Measurements from ENCODE around the gene TUBD1. TPM values are rescaled to one million over a fixed set of nuclear protein-coding genes. Genes with fewer than 3 reads are reported as not detected.
"Not testable (repeated sequence)": the region's sequence is repeated elsewhere in the genome, so short reads cannot be mapped to it uniquely, and the experiment has no call there.

Gene TUBD1
- total RNA-seq, 1 donor from 2014 or later: 6.0 TPM

GRCh38 chr17:59874376-59874775 is 18.4 kb downstream of the TUBD1 start:
- no peak for TF ChIP-seq CTCF (IDR thresholded peaks at IDR 0.05)
- DNase-seq (ENCODE audit: low spot score): no peak
- no peak overlapping the region for H3K4me3 Mint-ChIP-seq (ENCODE audit: unreplicated experiment)
- no peaks in the 10 kb centered on the region for H3K9me3 Mint-ChIP-seq (ENCODE audit: low read depth)
- no peaks in the 10 kb centered on the region for H3K27me3 Mint-ChIP-seq (ENCODE audit: low read depth)
- H3K27ac Mint-ChIP-seq (ENCODE audit: unreplicated experiment): no peak overlapping the region
- peaks cover 5% of the 10 kb centered on the region for H3K36me3 Mint-ChIP-seq (ENCODE audit: low read depth)
- peaks cover 7% of the 10 kb centered on the region for H3K4me1 Mint-ChIP-seq (ENCODE audit: low read depth)

- not testable (repeated sequence) for H3K27me3 Mint-ChIP-seq (ENCODE audit: low read depth); H3K9me3 Mint-ChIP-seq (ENCODE audit: low read depth); H3K36me3 Mint-ChIP-seq (ENCODE audit: low read depth); DNase-seq (ENCODE audit: low spot score); H3K4me1 Mint-ChIP-seq (ENCODE audit: low read depth); H3K4me3 Mint-ChIP-seq (ENCODE audit: unreplicated experiment); H3K27ac Mint-ChIP-seq (ENCODE audit: unreplicated experiment)
These were observed 19.3 kb downstream of the TUBD1 start for GRCh38 chr17:59873414-59873813.

GRCh38 chr17:59872351-59872750 is 20.4 kb downstream of the TUBD1 start:
- no peak overlapping the region for H3K27ac Mint-ChIP-seq (ENCODE audit: unreplicated experiment)
- H3K36me3 Mint-ChIP-seq (ENCODE audit: low read depth): peaks cover 2% of the 10 kb centered on the region
- TF ChIP-seq CTCF (IDR thresholded peaks at IDR 0.05): no peak
- no peaks in the 10 kb centered on the region for H3K27me3 Mint-ChIP-seq (ENCODE audit: low read depth)
- no peaks in the 10 kb centered on the region for H3K9me3 Mint-ChIP-seq (ENCODE audit: low read depth)
- H3K4me3 Mint-ChIP-seq (ENCODE audit: unreplicated experiment): no peak overlapping the region
- DNase-seq (ENCODE audit: low spot score): no peak
- peaks cover 7% of the 10 kb centered on the region for H3K4me1 Mint-ChIP-seq (ENCODE audit: low read depth)

GRCh38 chr17:59870482-59870881 is 22.3 kb downstream of the TUBD1 start:
- Mint-ChIP-seq H3K4me3 (ENCODE audit: unreplicated experiment) (no peak overlapping the region), H3K4me1 (ENCODE audit: low read depth) (peaks cover 7% of the 10 kb centered on the region), H3K9me3 (ENCODE audit: low read depth) (no peaks in the 10 kb centered on the region), H3K27ac (ENCODE audit: unreplicated experiment) (no peak overlapping the region), H3K27me3 (ENCODE audit: low read depth) (no peaks in the 10 kb centered on the region), H3K36me3 (ENCODE audit: low read depth) (no peaks in the 10 kb centered on the region)
- DNase-seq (ENCODE audit: low spot score): peak; percentile 7
- no peak for TF ChIP-seq CTCF (IDR thresholded peaks at IDR 0.05)

GRCh38 chr17:59869941-59870218 is 22.9 kb downstream of the TUBD1 start:
- no peaks in the 10 kb centered on the region for H3K27me3 Mint-ChIP-seq (ENCODE audit: low read depth)
- no peaks in the 10 kb centered on the region for H3K9me3 Mint-ChIP-seq (ENCODE audit: low read depth)
- no peak for DNase-seq (ENCODE audit: low spot score)
- no peak overlapping the region for H3K27ac Mint-ChIP-seq (ENCODE audit: unreplicated experiment)
- no peaks in the 10 kb centered on the region for H3K36me3 Mint-ChIP-seq (ENCODE audit: low read depth)
- no peak for TF ChIP-seq CTCF (IDR thresholded peaks at IDR 0.05)
- H3K4me1 Mint-ChIP-seq (ENCODE audit: low read depth): peaks cover 7% of the 10 kb centered on the region
- H3K4me3 Mint-ChIP-seq (ENCODE audit: unreplicated experiment): no peak overlapping the region

- Mint-ChIP-seq H3K9me3 (ENCODE audit: low read depth) (no peaks in the 10 kb centered on the region), H3K36me3 (ENCODE audit: low read depth) (peaks cover 2% of the 10 kb centered on the region), H3K27me3 (ENCODE audit: low read depth) (no peaks in the 10 kb centered on the region), H3K4me3 (ENCODE audit: unreplicated experiment) (no peak overlapping the region), H3K4me1 (ENCODE audit: low read depth) (peaks cover 14% of the 10 kb centered on the region), H3K27ac (ENCODE audit: unreplicated experiment) (no peak overlapping the region)
- TF ChIP-seq CTCF (IDR thresholded peaks at IDR 0.05): no peak
- DNase-seq (ENCODE audit: low spot score): no peak
These were observed 29.1 kb downstream of the TUBD1 start for GRCh38 chr17:59863616-59864015.
